ENCODE measurements around the gene MIA2. TPM values are rescaled to one million over a fixed set of nuclear protein-coding genes. Genes with fewer than 3 reads are reported as not detected.
"Not testable (repeated sequence)": the region's sequence is repeated elsewhere in the genome, so short reads cannot be mapped to it uniquely, and the experiment has no call there.

Gene MIA2
- polyA plus RNA-seq, 1 of the 3 experiments (the other 2 are of a cell fraction) = 2.6 TPM

GRCh38 chr14:39351708-39352107, 118.0 kb downstream of the MIA2 start:
- ChIA-PET POLR2A (no interaction called here), CTCF (no interaction called here)
- Histone ChIP-seq H3F3A (replicated peaks; ENCODE audit: insufficient read depth) (no peaks in the 10 kb centered on the region), H3K27ac (ENCODE audit: low read depth in 2 of 2, low read length in 1 of 2) (no peak overlapping the region), H3K9ac (no peak overlapping the region), H3K9me2 (no peaks in the 10 kb centered on the region), H2AFZ (ENCODE audit: low read depth) (no peak overlapping the region), H3K79me2 (ENCODE audit: insufficient read depth) (no peaks in the 10 kb centered on the region), H3K4me2 (no peak overlapping the region), H3K27me3 (ENCODE audit: insufficient read depth) (no peaks in the 10 kb centered on the region), H3K36me3 (replicated peaks in 1 of 2; ENCODE audit: control insufficient read depth in 1 of 2, insufficient read depth in 2 of 2, low read length in 1 of 2) (no peaks in the 10 kb centered on the region), H3K9me3 (no peaks in the 10 kb centered on the region), H3K4me1 (ENCODE audit: control insufficient read depth in 1 of 2, insufficient read depth in 2 of 2, low read depth in 1 of 2, low read length in 1 of 2) (no peaks in the 10 kb centered on the region), H4K20me1 (ENCODE audit: insufficient read depth) (no peaks in the 10 kb centered on the region), H3K4me3 (ENCODE audit: low read depth in 2 of 2, low read length in 1 of 2) (no peak overlapping the region)
- no peak for TF ChIP-seq SIN3A (IDR thresholded peaks at IDR 0.05; ENCODE audit: borderline replicate concordance, low read depth, low read length)
- no peak for TF ChIP-seq GABPA (IDR thresholded peaks at IDR 0.05; ENCODE audit: low read depth)
- TF ChIP-seq JUND (IDR thresholded peaks at IDR 0.05) = no peak
- TF ChIP-seq FOXM1 (IDR thresholded peaks at IDR 0.05; ENCODE audit: low read depth) = no peak
- TF ChIP-seq RCOR1 (IDR thresholded peaks at IDR 0.05; ENCODE audit: low read length) = no peak
- no peak for TF ChIP-seq MXI1 (IDR thresholded peaks at IDR 0.05; ENCODE audit: low read depth, low read length)
- no peak for TF ChIP-seq YY1 (IDR thresholded peaks at IDR 0.05; ENCODE audit: low read depth)
- no peak for TF ChIP-seq MEF2A (IDR thresholded peaks at IDR 0.05; ENCODE audit: borderline replicate concordance, low read depth)
- no peak for TF ChIP-seq FOXJ3 (CRISPR knock-in tag; IDR thresholded peaks at IDR 0.05)
- TF ChIP-seq, protein P1, sequence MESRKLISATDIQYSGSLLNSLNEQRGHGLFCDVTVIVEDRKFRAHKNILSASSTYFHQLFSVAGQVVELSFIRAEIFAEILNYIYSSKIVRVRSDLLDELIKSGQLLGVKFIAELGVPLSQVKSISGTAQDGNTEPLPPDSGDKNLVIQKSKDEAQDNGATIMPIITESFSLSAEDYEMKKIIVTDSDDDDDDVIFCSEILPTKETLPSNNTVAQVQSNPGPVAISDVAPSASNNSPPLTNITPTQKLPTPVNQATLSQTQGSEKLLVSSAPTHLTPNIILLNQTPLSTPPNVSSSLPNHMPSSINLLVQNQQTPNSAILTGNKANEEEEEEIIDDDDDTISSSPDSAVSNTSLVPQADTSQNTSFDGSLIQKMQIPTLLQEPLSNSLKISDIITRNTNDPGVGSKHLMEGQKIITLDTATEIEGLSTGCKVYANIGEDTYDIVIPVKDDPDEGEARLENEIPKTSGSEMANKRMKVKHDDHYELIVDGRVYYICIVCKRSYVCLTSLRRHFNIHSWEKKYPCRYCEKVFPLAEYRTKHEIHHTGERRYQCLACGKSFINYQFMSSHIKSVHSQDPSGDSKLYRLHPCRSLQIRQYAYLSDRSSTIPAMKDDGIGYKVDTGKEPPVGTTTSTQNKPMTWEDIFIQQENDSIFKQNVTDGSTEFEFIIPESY (IDR thresholded peaks at IDR 0.05; ENCODE audit: borderline replicate concordance, low read depth) = no peak
- TF ChIP-seq ELF1 (IDR thresholded peaks at IDR 0.05) = no peak
- TF ChIP-seq TCF12 (IDR thresholded peaks at IDR 0.05) = no peak
- no peak for TF ChIP-seq RFX5 (IDR thresholded peaks at IDR 0.05; ENCODE audit: low read length)
- TF ChIP-seq SMC3 (IDR thresholded peaks at IDR 0.05; ENCODE audit: low read depth, low read length) = no peak
- TF ChIP-seq POLR2AphosphoS5 (IDR thresholded peaks at IDR 0.05; ENCODE audit: low read depth, low read length) = no peak
- TF ChIP-seq, protein P2, sequence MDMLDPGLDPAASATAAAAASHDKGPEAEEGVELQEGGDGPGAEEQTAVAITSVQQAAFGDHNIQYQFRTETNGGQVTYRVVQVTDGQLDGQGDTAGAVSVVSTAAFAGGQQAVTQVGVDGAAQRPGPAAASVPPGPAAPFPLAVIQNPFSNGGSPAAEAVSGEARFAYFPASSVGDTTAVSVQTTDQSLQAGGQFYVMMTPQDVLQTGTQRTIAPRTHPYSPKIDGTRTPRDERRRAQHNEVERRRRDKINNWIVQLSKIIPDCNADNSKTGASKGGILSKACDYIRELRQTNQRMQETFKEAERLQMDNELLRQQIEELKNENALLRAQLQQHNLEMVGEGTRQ (IDR thresholded peaks at IDR 0.05; ENCODE audit: borderline replicate concordance, low read depth, low read length) = no peak
- no peak for TF ChIP-seq FOSL2 (IDR thresholded peaks at IDR 0.05; ENCODE audit: borderline replicate concordance, low read depth)
- DNase-seq = no peak
- WGBS (ENCODE audit: low lambda C conversion rate) = 94% methylated on average over 8 of the region's 9 CpGs

- POLR2A ChIA-PET; H3F3A ChIP-seq (replicated peaks; ENCODE audit: insufficient read depth); H4K20me1 ChIP-seq (ENCODE audit: insufficient read depth); H3K36me3 ChIP-seq (replicated peaks in 1 of 2; ENCODE audit: control insufficient read depth in 1 of 2, insufficient read depth in 2 of 2, low read length in 1 of 2); H3K4me1 ChIP-seq (ENCODE audit: control insufficient read depth in 1 of 2, insufficient read depth in 2 of 2, low read depth in 1 of 2, low read length in 1 of 2); H3K9ac ChIP-seq; DNase-seq; H3K4me2 ChIP-seq; H3K9me2 ChIP-seq; CTCF ChIA-PET; H3K27ac ChIP-seq (ENCODE audit: low read depth in 2 of 2, low read length in 1 of 2); H2AFZ ChIP-seq (ENCODE audit: low read depth); H3K27me3 ChIP-seq (ENCODE audit: insufficient read depth); H3K79me2 ChIP-seq (ENCODE audit: insufficient read depth); H3K4me3 ChIP-seq (ENCODE audit: low read depth in 2 of 2, low read length in 1 of 2); H3K9me3 ChIP-seq: not testable (repeated sequence)
- no CpG with 5 or more reads among the region's 10 CpGs for WGBS (ENCODE audit: low lambda C conversion rate)
These were observed 125.4 kb downstream of the MIA2 start for GRCh38 chr14:39359069-39359468.
